HEK293 (cell line): ENCODE data around the gene ADK.

ENCODE experiments used
- GLIS1 ChIP-seq: fragments of 450-650 bp; formaldehyde crosslinking; IDR thresholded peaks from 2 replicates; pipeline ENCODE4 v1.5.1; 2016; ENCODE audit warnings: missing biosample characterization, missing genetic modification characterization
- KLF8 ChIP-seq: fragments of 450-650 bp; formaldehyde crosslinking; IDR thresholded peaks from 2 replicates; pipeline ENCODE4 v1.5.1; 2016; ENCODE audit warnings: missing biosample characterization, missing genetic modification characterization
- REST ChIP-seq: fragments of 450-650 bp; formaldehyde crosslinking; IDR thresholded peaks from 2 replicates; pipeline ENCODE4 v1.5.1; 2016; ENCODE audit warnings: missing biosample characterization, missing genetic modification characterization
- SCRT1 ChIP-seq: fragments of 450-650 bp; formaldehyde crosslinking; IDR thresholded peaks from 2 replicates; pipeline ENCODE4 v1.5.1; 2016; ENCODE audit warnings: missing biosample characterization, missing genetic modification characterization, borderline replicate concordance
- SP2 ChIP-seq: fragments of 450-650 bp; formaldehyde crosslinking; IDR thresholded peaks from 2 replicates; pipeline ENCODE4 v1.5.1; 2016; ENCODE audit warnings: missing biosample characterization, missing genetic modification characterization
- SP3 ChIP-seq: fragments of 450-650 bp; formaldehyde crosslinking; IDR thresholded peaks from 2 replicates; pipeline ENCODE4 v1.5.1; 2016; ENCODE audit warnings: missing biosample characterization, missing genetic modification characterization
- ZBTB1 ChIP-seq: fragments of 450-650 bp; formaldehyde crosslinking; IDR thresholded peaks from 2 replicates; pipeline ENCODE4 v1.5.1; 2016; ENCODE audit warnings: missing biosample characterization, missing genetic modification characterization
- ZBTB6 ChIP-seq: fragments of 450-650 bp; formaldehyde crosslinking; IDR thresholded peaks from 2 replicates; pipeline ENCODE4 v1.5.1; 2017; ENCODE audit warnings: missing biosample characterization, missing genetic modification characterization
- ZEB2 ChIP-seq: fragments of 450-650 bp; formaldehyde crosslinking; IDR thresholded peaks from 2 replicates; pipeline ENCODE4 v1.5.1; 2016; ENCODE audit warnings: missing biosample characterization, missing genetic modification characterization
- ZNF148 ChIP-seq: fragments of 450-650 bp; formaldehyde crosslinking; IDR thresholded peaks from 2 replicates; pipeline ENCODE4 v1.5.0; 2017; ENCODE audit warnings: missing biosample characterization, missing genetic modification characterization, borderline replicate concordance
- ZNF157 ChIP-seq: fragments of 450-650 bp; formaldehyde crosslinking; IDR thresholded peaks from 2 replicates; pipeline ENCODE4 v1.5.1; 2016; ENCODE audit warnings: missing biosample characterization, missing genetic modification characterization
- ZNF16 ChIP-seq: fragments of 450-650 bp; formaldehyde crosslinking; IDR thresholded peaks from 2 replicates; pipeline ENCODE4 v1.5.1; 2016; ENCODE audit warnings: low read depth, missing biosample characterization, missing genetic modification characterization
- ZNF19 ChIP-seq: fragments of 450-650 bp; formaldehyde crosslinking; IDR thresholded peaks from 2 replicates; pipeline ENCODE4; 2016; ENCODE audit warnings: missing biosample characterization, missing genetic modification characterization, low read depth
- ZNF223 ChIP-seq: fragments of 450-650 bp; formaldehyde crosslinking; IDR thresholded peaks from 2 replicates; pipeline ENCODE4 v1.5.1; 2016; ENCODE audit warnings: missing biosample characterization, missing genetic modification characterization
- ZNF354C ChIP-seq: fragments of 450-650 bp; formaldehyde crosslinking; IDR thresholded peaks from 2 replicates; pipeline ENCODE4 v1.5.1; 2016; ENCODE audit warnings: missing biosample characterization, missing genetic modification characterization, low read depth, borderline replicate concordance
- ZNF529 ChIP-seq: fragments of 450-650 bp; formaldehyde crosslinking; IDR thresholded peaks from 2 replicates; pipeline ENCODE4 v1.5.1; 2017; ENCODE audit warnings: missing genetic modification characterization, missing biosample characterization; ENCODE audit not compliant: insufficient replicate concordance
- ZNF530 ChIP-seq: fragments of 450-650 bp; formaldehyde crosslinking; IDR thresholded peaks from 2 replicates; pipeline ENCODE4 v1.5.1; 2016; ENCODE audit warnings: low read depth, missing biosample characterization, missing genetic modification characterization
- ZNF626 ChIP-seq: fragments of 450-650 bp; sonication (Bioruptor Pico); formaldehyde crosslinking; IDR thresholded peaks from 2 replicates; pipeline ENCODE4 v1.5.1; 2018; ENCODE audit warnings: missing biosample characterization, missing genetic modification characterization, inconsistent platforms
- ZNF785 ChIP-seq: fragments of 450-650 bp; formaldehyde crosslinking; IDR thresholded peaks from 2 replicates; pipeline ENCODE4 v1.5.1; 2016; ENCODE audit warnings: missing biosample characterization, missing genetic modification characterization
- ZNF792 ChIP-seq: fragments of 450-650 bp; formaldehyde crosslinking; IDR thresholded peaks from 2 replicates; pipeline ENCODE4 v1.5.1; 2016; ENCODE audit warnings: missing biosample characterization, missing genetic modification characterization
- ZSCAN16 ChIP-seq: fragments of 450-650 bp; formaldehyde crosslinking; IDR thresholded peaks from 2 replicates; pipeline ENCODE4 v1.5.1; 2016; ENCODE audit warnings: missing biosample characterization, missing genetic modification characterization
- TF ChIP-seq, protein P1 (sequence below): fragments of 450-650 bp; formaldehyde crosslinking; optimal IDR thresholded peaks from 2 replicates; pipeline ENCODE3; 2016; ENCODE audit warnings: missing biosample characterization, mild to moderate bottlenecking, missing genetic modification characterization
- TF ChIP-seq, protein P2 (sequence below): fragments of 450-650 bp; formaldehyde crosslinking; IDR thresholded peaks from 2 replicates; pipeline ENCODE4 v1.5.1; 2016; ENCODE audit warnings: missing biosample characterization, missing genetic modification characterization, low read depth
- TF ChIP-seq, protein P3 (sequence below): fragments of 450-650 bp; formaldehyde crosslinking; IDR thresholded peaks from 2 replicates; pipeline ENCODE4 v1.5.1; 2016; ENCODE audit warnings: missing biosample characterization, missing genetic modification characterization

Gene ADK

DNA sequence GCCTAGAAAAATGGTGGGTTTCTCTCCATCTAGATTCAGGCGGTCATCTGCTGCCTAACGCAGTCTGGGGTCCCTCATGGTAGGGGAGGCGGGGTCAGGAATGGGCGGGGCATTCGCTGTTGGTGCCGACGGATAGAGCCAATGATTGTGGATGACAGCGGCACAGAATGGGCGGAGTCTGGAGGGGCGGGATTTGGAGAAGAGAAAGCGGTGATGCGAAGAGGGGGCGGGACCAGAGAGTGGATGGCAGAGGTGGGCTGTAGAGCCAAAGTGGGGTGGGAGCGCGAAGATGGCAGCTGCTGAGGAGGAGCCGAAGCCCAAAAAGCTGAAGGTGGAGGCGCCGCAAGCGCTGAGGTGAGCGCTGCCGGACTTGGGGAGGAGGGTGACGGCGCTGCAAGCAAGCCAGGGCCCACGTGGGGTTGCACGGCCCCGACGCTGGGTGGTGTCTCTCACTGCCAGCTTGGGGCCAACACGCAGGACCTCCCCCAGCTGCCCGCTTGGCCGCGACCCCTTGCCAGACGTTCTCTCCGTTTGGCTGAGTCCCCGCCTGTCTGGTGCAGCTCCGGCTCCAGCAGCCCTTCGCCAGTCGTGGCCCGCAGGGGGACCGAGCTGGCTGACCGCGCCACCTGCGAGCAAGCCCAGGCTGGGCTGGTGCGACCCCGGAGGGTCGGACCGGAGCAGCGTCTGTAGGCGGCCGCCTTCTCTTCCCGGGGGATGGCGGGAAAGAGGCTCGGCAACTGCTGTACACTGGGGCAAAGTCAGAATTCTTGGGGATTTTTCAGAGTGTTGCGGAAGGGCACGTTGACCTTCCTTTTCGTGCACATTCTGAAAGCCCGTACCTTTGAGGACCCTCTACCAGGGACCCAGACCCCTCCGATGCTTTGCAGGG is at the start of gene ADK (continued):
- TF ChIP-seq REST (tag by site-specific recombination) (no peak), ZSCAN16 (tag by site-specific recombination) (no peak), ZNF354C (tag by site-specific recombination) (no peak), ZNF16 (tag by site-specific recombination) (no peak), ZNF785 (tag by site-specific recombination) (no peak), ZNF529 (tag by site-specific recombination) (no peak), ZNF19 (tag by site-specific recombination) (no peak), ZEB2 (0 out of 2 replicates have a peak, but pooled peaks have one; percentile 36), ZNF223 (no peak), ZNF157 (tag by site-specific recombination) (no peak), SP2 (peak; percentile 100), SP3 (tag by site-specific recombination) (peak; percentile 98), ZBTB6 (tag by site-specific recombination) (peak; percentile 88), ZNF792 (0 out of 2 replicates have a peak, but pooled peaks have one; percentile 53), ZBTB1 (tag by site-specific recombination) (no peak), KLF8 (peak; percentile 63; the same call in 1 of the 2 replicates), GLIS1 (tag by site-specific recombination) (peak; percentile 86), ZNF626 (tag by site-specific recombination) (no peak), ZNF148 (tag by site-specific recombination) (no peak), ZNF530 (tag by site-specific recombination) (no peak), SCRT1 (tag by site-specific recombination) (no peak)
- TF ChIP-seq, protein P1, sequence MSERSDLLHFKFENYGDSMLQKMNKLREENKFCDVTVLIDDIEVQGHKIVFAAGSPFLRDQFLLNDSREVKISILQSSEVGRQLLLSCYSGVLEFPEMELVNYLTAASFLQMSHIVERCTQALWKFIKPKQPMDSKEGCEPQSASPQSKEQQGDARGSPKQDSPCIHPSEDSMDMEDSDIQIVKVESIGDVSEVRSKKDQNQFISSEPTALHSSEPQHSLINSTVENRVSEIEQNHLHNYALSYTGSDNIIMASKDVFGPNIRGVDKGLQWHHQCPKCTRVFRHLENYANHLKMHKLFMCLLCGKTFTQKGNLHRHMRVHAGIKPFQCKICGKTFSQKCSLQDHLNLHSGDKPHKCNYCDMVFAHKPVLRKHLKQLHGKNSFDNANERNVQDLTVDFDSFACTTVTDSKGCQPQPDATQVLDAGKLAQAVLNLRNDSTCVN (tag by site-specific recombination): peak; percentile 64
- TF ChIP-seq, protein P2, sequence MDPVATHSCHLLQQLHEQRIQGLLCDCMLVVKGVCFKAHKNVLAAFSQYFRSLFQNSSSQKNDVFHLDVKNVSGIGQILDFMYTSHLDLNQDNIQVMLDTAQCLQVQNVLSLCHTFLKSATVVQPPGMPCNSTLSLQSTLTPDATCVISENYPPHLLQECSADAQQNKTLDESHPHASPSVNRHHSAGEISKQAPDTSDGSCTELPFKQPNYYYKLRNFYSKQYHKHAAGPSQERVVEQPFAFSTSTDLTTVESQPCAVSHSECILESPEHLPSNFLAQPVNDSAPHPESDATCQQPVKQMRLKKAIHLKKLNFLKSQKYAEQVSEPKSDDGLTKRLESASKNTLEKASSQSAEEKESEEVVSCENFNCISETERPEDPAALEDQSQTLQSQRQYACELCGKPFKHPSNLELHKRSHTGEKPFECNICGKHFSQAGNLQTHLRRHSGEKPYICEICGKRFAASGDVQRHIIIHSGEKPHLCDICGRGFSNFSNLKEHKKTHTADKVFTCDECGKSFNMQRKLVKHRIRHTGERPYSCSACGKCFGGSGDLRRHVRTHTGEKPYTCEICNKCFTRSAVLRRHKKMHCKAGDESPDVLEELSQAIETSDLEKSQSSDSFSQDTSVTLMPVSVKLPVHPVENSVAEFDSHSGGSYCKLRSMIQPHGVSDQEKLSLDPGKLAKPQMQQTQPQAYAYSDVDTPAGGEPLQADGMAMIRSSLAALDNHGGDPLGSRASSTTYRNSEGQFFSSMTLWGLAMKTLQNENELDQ (tag by site-specific recombination): no peak
- TF ChIP-seq, protein P3, sequence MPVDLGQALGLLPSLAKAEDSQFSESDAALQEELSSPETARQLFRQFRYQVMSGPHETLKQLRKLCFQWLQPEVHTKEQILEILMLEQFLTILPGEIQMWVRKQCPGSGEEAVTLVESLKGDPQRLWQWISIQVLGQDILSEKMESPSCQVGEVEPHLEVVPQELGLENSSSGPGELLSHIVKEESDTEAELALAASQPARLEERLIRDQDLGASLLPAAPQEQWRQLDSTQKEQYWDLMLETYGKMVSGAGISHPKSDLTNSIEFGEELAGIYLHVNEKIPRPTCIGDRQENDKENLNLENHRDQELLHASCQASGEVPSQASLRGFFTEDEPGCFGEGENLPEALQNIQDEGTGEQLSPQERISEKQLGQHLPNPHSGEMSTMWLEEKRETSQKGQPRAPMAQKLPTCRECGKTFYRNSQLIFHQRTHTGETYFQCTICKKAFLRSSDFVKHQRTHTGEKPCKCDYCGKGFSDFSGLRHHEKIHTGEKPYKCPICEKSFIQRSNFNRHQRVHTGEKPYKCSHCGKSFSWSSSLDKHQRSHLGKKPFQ: no peak
